PC-3 (cell line): Measurements from ENCODE around the gene CACNA1C.

Experiments used
- CTCF ChIP-seq: fragments of 300-600 bp; sonication (generic); conservative IDR thresholded peaks from 2 replicates; pipeline ENCODE4 v1.5.1; 2017; ENCODE audit warnings: antibody characterized with exemption, low read depth, mild to moderate bottlenecking, low read length
- EZH2 ChIP-seq: fragments of 300-600 bp; sonication (generic); IDR thresholded peaks from one replicate; pipeline ENCODE4 v1.6.1; 2017; ENCODE audit warnings: antibody characterized with exemption, mild to moderate bottlenecking, low read length; ENCODE audit not compliant: unreplicated experiment
- EZH2phosphoT487 ChIP-seq: fragments of 300-600 bp; sonication (generic); IDR thresholded peaks from 2 replicates; pipeline ENCODE4 v1.6.1; 2018; ENCODE audit warnings: mild to moderate bottlenecking, antibody characterized with exemption, low read length, borderline replicate concordance

DNA sequence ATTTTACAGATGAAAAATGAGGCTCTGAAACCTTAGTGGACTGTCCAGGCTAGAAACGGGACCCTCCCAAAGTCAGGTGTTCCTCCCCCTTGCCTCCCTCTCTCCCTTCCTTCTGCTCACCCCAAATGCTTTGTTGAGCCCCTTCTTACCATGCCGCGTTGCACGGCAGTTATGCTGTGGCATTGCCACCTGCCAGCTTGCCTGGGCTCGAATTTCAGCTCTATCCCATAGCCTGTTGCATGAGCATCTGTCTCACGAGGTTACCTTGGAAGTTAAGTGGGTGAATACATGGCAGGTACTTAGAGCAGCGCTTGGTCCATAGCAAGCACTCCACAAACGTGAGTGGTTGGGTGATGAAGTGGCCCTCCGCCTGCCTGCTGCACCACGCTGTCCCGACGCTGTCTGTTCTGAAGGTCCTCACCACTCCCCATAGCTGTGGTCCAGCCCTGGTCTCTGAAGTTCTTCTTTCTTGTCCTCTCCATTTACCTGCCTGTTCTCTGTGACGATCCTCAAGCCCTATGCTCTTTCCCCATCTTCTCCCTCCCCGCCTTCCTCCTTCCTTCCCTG, 269.9 kb downstream of the CACNA1C start:
- no peak for TF ChIP-seq EZH2phosphoT487
- no peak for TF ChIP-seq CTCF
- TF ChIP-seq EZH2, result no peak
